GM18498 (cell line): ENCODE data around the gene TMPRSS11F.
A peak's percentile ranks its signal among the peaks of the same experiment; 100 is the strongest.
"Not testable (repeated sequence)": the region's sequence is repeated elsewhere in the genome, so short reads cannot be mapped to it uniquely, and the experiment has no call there.

Experiments
- ATAC-seq: cut with Tn5 transposase; IDR thresholded peaks from one replicate; pipeline ENCODE4 v1.9.1; 2021; ENCODE audit warnings: mild to moderate bottlenecking, moderate library complexity; ENCODE audit not compliant: unreplicated experiment

TMPRSS11F gene

DNA sequence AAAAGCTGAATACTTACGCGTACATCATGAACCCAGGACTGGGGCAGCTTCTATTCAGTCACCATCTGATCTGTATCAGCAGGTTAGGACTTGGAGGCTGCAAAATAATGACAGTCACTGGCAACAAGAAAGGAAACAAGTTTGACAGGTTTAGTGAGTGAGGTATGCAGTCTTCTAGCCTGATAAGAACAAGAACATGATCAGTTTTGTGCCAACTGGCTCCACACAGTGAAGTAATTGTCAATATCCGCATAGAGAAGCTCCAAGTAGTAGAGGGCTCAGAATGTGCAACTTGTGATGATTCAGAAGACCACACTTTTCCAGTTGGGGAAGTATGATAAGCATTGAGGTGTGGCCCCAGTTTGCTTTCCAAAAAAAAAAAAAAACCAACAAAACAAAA is at the start of gene TMPRSS11F:
TMPRSS11F (minus strand) TSS at position 77 of the 400 bp plus-strand sequence; CDS start at position 28, 49 bp downstream.
- no peak for ATAC-seq

DNA sequence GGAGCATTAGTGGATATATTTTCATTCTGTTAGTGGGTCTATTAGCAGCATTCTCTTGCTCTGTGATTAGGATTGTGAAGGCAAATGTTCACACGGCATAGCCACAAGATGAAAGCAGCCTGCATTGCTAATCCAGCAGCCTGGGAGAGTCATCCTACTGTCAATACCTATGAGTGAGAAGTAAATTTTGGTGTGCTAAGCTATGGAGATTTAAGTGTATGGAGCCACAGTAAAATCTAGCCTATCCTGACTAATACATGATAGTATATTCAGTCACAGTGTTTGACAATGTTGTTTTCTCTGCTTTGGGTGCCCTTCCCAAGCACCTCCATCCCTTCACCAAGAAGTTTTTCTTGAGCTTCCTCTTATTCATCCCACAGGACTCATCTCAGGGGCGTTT is 47.2 kb upstream of the TMPRSS11F start:
- ATAC-seq = no peak

- no peak for ATAC-seq
These were observed 46.8 kb upstream of the TMPRSS11F start for GRCh38 chr4:68176500-68176899.

- ATAC-seq = peak; percentile 81
These were observed 46.0 kb upstream of the TMPRSS11F start for GRCh38 chr4:68175562-68176155.

GRCh38 chr4:68174389-68174788 is 44.7 kb upstream of the TMPRSS11F start:
- not testable (repeated sequence) for ATAC-seq

DNA sequence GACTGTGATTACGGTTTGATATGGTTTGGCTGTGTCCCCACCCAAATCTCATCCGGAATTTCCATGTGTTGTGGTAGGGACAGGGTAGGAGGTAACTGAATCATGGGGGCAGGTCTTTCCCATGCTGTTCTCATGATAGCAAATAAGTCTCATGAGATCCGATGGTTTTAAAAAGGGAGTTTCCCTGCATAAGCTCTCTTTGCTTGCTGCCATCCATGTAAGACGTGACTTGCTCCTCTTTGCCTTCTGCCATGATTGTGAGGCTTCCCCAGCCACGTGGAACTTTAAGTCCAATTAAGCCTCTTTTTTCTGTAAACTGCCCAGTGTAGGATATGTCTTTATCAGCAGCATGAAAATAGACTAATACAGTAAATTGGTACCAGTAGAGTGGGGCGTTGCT is 42.5 kb upstream of the TMPRSS11F start:
- ATAC-seq = not testable (repeated sequence)

GRCh38 chr4:68167706-68168105 is 38.0 kb upstream of the TMPRSS11F start:
- ATAC-seq = no peak

DNA sequence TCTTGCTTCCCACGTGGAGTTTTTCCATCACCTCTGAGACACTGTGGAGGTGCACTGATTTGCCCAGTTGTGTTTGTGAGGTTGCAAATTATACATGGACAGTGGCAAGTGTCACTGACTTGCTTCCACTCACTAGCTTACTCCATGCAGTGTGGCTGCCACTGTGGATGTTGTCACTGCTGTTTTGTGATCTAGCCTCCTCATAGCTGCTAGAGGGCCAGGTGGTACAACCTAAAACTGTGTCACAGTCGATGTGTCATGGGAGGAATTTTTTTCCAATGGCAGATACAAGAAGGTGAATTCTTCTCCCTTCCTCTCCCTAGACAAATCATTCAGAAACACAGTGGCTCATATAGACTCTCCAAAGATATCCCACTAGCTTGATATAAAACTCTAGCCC is 37.5 kb upstream of the TMPRSS11F start:
- no peak for ATAC-seq

DNA sequence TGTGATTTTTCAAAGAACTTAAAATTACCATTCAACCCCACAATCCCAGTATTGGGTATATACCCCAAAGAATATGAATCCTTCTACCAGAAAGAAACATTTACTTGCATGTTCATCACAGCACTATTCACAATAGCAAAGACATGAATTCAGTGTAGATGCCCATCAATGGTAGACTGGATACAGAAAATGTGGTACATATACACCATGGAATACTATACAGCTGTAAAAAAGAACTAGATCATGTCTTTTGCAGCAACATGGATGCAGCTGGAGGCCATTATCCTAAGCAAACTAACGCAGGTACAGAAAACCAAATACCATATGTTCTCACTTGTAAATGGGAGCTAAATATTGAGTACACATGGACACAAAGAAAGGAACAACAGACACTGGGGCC is 34.1 kb upstream of the TMPRSS11F start:
- ATAC-seq = no peak

DNA sequence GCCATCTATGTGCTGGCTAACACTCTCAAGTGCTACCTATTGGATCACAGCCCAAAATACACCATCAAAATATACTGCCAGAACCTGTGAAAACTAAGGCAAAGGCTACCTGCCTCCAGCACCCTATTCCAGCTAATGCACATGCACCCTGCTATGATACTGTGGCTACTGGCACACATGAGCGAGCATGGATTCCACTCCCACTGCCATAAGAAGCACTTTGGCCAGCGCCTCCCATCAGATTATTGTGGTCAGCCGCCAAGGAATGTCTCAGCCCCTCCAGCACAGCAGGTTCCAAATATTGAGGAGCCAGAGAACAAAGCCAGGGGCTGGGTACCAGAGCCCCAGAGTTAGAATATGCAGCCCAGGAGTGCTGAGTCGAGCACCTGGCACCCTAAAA is 32.5 kb upstream of the TMPRSS11F start:
- ATAC-seq = no peak

- ATAC-seq = no peak
These were observed 22.7 kb upstream of the TMPRSS11F start for GRCh38 chr4:68152411-68152810.

GRCh38 chr4:68148800-68149685 is 19.4 kb upstream of the TMPRSS11F start:
- ATAC-seq = no peak

DNA sequence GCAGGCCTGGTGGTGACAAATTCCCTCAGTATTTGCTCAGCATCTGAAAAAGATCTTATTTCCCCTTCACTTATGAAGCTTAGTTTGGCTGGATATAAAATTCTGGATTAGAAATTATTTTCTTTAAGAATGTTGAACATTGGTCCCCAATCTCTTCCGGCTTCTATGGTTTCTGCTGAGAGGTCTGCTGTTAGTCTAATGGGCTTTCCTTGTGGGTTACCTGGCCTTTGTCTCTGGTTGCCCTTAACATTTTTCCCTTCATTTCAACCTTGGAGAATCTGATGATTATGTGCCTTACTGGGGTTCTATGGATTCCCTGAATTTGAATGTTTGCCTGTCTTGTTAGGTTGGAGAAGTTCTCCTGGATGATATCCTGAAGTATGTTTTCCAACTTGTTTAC is 17.4 kb upstream of the TMPRSS11F start:
- no peak for ATAC-seq

DNA sequence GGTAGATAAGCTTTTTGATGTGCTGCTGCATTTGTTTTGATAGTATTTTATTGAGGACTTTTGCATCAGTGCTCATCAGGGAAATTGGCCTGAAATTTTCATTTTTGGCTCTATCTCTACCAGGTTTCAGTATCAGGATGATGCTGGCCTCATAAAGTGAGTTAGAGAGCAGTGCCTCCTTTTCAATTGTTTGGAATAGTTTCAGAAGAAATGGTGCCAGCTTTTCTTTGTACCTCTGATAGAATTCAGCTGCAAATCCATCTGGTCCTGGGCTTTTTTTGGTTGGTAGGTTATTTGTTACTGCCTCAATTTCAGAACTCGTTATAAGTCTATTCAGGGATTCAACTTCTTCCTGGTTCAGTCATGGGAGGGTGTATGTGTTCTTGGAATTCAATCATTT is 15.6 kb upstream of the TMPRSS11F start:
- ATAC-seq = no peak

- ATAC-seq = no peak
These were observed 12.2 kb upstream of the TMPRSS11F start for GRCh38 chr4:68141852-68142251.

- ATAC-seq = no peak
These were observed 2.7 kb upstream of the TMPRSS11F start for GRCh38 chr4:68132342-68132741.

- ATAC-seq = no peak
These were observed 5.4 kb downstream of the TMPRSS11F start for GRCh38 chr4:68124262-68124661.

- ATAC-seq = no peak
These were observed 6.1 kb downstream of the TMPRSS11F start for GRCh38 chr4:68123525-68123924.

DNA sequence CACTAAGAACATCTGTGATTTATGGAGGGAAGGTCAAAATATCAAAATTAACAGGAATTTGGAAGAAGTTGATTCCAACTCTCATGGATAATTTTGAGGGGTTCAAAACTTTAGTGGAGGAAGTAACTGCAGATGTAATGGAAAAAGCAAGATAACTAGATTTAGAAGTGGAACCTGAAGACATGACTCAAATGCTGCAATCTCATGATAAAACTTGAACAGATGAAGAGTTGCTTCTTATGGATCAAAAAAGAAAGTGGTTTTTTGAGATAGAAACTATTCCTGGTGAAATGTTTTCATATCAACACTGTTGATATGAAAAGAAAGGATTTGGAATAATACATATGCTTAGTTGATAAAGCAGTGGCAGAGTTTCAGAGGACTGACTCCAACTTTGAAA is 9.7 kb downstream of the TMPRSS11F start:
- no peak for ATAC-seq

DNA sequence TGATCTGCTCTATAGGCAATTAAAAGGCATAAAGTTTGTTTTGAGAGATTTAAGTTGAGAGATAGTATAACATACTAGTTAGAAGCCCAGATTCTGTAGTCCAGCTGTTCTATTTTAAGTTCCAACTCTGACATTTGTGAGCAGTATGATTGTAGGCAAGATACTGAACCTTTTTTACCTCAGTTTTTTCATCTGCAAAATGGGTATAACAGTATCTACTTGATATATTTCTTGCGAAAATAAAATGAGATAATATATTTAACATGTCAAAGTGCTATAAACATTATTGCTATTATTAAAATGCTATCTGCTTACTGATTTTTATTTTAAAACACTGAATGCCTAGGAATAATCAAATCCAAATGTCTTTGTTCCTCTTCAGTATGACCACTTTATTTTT is 19.2 kb downstream of the TMPRSS11F start:
- no peak for ATAC-seq

DNA sequence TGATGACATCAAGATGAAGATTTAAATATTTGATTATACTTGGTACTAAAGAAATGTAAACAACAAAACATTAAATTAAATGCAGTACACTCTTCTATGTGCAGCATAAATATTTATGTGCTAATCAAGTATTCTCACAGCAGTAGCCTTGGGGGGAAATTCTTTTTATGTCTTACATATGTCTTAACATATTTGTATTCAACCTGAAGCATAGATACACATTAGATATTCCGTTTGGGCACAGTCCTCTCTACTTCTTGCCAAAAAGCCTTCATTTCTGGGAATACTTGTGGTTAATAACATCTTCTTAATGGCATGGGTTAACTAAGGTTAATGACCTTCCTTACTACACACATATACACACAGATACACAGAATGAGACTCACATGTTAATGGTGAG is 19.8 kb downstream of the TMPRSS11F start:
- ATAC-seq = no peak

- ATAC-seq = no peak
These were observed 46.9 kb downstream of the TMPRSS11F start for GRCh38 chr4:68082758-68083157.
